Stimulated activated CD4-positive, alpha-beta T cell treated with anti-CD3 and anti-CD28 coated beads, Interleukin-15, amount 100 ng/mL, for 48 hours (primary cell): ENCODE measurements around the gene MMP14.

ENCODE experiments used
- DNase-seq, 2 donors: peaks; one replicate each; pipeline ENCODE4 v3.0.0-alpha.2; 2020; ENCODE audit warnings: low read depth in 2 of 2

Gene MMP14

GRCh38 chr14:22861651-22862050 is 25.3 kb downstream of the MMP14 start:
- DNase-seq, result no peak

DNA sequence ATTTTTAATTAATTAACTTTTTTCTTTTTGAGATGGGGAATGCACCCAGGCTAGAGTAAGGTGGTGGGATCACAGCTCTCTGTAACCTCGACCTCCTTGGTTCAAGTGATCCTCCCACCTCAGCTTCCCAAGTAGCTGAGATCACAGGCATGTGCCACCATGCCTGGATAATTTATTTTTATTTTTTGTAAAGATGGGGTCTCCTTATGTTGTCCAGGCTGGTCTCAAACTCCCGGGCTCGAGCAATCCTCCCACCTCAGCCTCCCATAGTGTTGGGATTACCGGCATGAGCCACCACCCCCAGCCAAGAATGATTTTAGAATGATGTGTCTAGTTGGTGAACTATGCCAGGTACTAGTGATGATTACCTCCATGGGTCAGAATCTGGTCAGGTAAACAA is 28.6 kb downstream of the MMP14 start:
- no peak for DNase-seq

GRCh38 chr14:22865424-22866405 is 29.3 kb downstream of the MMP14 start:
- DNase-seq, result no peak

GRCh38 chr14:22866874-22867273 is 30.5 kb downstream of the MMP14 start:
- DNase-seq, result no peak

- DNase-seq, result no peak
Observed at GRCh38 chr14:22870811-22871223, 34.4 kb downstream of the MMP14 start.

DNA sequence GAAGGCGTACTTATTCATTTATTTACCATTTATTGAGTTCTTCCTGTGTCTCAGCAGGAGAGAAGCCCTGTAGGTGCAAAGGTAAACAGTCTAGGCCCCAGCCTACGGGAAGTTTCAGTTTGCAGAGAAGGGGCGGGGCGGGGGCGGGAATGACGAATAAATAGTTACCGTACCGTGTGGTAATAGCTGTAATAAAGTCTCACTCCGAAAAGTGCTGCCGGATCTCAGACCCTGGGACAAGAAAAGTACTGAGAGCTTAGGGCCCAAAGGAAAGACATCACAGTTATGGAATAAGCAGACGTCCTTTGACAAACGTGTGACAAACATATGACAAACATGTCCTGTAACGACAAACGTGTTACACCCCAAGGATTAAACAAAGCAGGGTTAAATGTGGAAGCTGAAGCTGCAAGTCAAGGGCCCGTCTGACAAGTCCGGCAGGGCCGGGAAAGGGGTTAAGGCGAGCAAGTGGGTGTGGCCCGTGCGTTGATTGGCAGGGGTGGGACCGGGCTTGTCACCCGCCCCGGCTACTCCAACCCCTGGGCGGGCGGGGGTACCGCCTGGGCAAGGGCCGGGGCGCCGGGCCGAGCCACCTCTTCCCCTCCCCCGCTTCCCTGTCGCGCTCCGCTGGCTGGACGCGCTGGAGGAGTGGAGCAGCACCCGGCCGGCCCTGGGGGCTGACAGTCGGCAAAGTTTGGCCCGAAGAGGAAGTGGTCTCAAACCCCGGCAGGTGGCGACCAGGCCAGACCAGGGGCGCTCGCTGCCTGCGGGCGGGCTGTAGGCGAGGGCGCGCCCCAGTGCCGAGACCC is 35.0 kb downstream of the MMP14 start, which contains the start of gene LRP10:
TSS of gene LRP10 (plus strand) at position 517 of the 809 bp plus-strand sequence. CDS start 564 bp downstream, outside the sequence.
- peak; percentile 59 to 78 for DNase-seq

DNA sequence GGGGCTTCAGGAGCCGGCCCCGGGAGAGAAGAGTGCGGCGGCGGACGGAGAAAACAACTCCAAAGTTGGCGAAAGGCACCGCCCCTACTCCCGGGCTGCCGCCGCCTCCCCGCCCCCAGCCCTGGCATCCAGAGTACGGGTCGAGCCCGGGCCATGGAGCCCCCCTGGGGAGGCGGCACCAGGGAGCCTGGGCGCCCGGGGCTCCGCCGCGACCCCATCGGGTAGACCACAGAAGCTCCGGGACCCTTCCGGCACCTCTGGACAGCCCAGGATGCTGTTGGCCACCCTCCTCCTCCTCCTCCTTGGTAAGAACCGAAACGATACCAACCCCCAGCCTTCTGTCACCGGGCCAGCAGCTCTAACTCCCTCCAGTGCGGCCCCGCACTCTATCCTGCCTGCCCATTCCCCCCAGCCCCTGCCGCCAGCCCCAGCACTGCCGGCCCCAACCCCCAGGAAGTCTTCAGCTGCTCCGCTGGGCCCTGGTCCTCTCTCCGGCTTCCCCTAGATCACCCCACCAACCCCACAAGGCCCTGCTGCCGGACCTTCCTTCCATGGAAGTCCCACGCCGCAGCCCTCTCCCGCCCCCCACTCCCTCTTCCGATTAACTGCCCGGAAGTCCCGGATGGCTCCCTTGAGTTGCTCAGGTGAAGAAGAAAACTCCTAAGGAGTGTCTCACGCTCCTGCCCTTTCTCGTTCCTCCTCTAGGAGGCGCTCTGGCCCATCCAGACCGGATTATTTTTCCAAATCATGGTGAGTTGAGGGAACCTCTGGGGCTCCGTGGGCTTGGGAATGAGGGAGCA is 35.8 kb downstream of the MMP14 start:
- DNase-seq, result peak; percentile 40 to 69

GRCh38 chr14:22872833-22873520 is 36.6 kb downstream of the MMP14 start:
- no peak for DNase-seq

GRCh38 chr14:22875003-22875747 is 38.8 kb downstream of the MMP14 start:
- no peak for DNase-seq

DNA sequence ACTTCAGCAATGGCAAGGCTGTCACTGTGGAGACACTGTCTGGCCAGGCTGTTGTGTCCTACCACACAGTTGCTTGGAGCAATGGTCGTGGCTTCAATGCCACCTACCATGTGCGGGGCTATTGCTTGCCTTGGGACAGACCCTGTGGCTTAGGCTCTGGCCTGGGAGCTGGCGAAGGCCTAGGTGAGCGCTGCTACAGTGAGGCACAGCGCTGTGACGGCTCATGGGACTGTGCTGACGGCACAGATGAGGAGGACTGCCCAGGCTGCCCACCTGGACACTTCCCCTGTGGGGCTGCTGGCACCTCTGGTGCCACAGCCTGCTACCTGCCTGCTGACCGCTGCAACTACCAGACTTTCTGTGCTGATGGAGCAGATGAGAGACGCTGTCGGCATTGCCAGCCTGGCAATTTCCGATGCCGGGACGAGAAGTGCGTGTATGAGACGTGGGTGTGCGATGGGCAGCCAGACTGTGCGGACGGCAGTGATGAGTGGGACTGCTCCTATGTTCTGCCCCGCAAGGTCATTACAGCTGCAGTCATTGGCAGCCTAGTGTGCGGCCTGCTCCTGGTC is 39.4 kb downstream of the MMP14 start:
- no peak for DNase-seq

GRCh38 chr14:22877000-22877501 is 40.7 kb downstream of the MMP14 start:
- no peak for DNase-seq

DNA sequence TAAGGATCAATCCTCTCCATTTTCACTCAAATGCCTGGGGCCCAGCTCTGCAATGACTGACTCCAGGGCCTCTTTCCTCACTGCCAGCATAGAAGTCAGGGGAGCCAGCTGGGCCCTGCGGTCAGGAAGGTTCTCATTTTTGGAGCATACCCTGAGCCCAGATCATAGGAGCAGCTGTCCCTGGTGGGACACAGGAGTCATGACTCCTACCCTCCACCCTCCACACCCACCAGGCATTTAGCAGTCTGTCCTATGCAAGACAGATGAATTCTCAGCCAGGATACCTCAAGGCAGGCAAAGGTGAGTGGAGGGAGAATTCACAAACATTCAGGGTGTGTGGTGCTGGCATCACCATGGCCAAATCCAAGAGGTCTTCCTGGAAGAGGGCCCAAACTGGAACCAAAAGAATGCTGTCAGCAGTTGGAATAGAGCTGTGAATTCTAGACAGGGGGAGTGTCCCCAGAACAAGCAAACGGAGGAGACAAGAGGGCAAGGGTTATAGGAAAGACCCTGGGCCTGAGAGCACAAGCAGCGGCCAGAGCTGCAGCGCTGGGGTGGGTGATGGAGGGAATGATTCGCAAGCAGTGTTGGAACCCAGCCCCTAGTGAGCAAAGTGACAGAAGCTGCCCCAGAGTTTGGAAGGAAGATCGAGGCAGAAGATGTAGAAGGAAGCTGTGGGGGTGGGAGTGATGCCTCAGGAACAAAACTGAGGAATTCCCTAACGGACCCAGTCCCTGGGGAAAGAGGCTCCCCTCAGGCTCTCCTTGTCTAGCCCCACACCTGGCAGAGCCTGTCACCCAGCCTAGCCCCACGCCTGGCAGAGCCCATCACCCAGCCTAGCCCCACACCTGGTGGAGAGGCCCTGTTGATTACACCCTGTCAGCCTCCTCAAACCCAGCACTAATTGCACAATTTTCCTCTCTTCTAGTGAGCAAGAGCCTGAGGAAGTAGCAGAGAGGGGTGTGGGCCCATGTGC is 42.2 kb downstream of the MMP14 start:
- no peak for DNase-seq

DNA sequence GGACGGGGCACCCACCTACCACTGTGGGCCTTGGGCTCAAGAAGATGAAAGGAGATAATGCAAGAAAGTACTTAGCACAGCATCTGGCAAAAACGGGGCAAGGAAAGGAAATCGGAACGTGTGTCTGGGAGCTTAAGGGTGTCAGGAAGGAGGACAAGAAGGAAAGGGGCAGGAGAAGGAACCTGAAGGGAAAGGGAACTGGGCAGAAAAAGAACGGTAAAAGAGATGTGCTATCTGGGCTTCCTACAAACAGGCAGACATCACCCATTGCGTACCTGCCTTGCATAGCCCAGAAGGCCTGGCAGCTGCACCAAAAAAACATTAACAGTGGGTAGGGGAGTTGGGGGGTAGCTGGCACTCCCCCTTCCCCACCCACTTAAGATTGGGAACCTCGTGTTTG is 45.7 kb downstream of the MMP14 start:
- no peak for DNase-seq

DNA sequence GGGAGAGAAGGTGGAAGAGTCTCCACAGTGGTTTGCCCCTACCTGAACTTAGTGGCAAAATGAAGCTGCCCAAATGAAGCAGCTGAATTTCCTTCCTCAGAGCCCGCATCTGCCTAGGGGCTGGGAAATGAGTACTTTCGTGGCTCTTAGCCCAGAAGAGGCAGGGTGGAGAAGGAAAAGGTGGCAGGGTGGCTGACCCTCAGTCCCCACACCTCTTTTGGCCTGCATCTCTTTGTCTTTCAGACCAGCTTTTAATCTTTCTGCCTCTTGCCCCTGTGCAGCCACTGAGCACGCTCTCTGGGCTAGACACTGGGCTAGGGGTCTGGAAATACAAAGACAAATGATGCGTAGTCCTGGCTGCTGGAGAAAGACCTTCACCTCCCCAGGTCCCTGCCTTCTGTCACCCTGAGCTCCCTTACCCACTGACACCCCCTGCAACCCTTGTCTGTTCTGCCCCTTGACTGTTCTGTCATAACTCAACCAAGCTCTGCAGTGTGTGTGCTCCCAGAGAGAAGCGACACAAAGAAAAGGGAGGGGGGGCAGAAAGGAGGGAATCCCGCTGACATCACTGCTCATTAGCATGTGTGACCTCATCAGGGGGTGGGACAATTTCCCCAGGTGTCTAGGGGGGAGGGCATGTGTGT is 46.3 kb downstream of the MMP14 start:
- DNase-seq, result no peak

DNA sequence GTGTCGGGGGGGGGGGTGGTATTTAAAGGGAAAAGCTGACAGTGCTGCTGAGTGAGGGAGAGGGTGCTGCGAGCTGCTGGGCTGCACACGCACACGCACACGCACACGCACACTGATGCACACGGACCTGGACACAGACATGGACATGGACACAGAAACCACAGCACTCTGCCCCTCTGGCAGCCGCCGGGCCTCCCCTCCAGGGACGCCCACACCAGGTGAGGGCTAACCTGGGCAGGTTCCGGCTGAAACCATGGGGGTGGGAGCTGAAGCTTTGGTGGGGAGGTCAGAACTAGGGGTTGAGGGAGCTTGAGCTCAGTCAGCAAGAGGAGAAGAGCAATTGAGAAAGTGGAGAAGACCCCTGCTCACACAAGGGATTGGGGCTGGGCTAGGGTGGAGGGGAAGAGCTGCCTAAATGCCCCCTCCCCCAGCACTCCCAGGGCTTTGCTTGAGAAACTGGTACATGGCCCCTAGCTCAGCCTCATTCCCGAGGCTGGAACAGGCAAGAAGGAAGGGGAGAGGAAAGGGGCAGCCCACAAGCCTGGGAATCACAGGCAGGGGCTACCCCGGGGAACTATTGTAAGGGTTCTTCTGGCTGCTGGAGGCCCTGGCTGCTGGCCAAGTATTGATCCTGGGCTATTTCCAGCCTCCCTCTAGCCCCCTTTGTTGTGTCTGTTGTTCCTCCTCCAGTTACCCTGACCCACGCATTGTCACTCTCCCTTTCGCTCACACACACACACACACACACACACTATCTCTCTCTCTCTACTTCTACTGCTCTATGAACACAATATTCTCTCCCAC is 47.0 kb downstream of the MMP14 start, which contains the start of gene REM2:
TSS of gene REM2 (plus strand) at position 50 of the 804 bp plus-strand sequence. CDS start at position 116, 66 bp downstream.
- DNase-seq, result no peak

DNA sequence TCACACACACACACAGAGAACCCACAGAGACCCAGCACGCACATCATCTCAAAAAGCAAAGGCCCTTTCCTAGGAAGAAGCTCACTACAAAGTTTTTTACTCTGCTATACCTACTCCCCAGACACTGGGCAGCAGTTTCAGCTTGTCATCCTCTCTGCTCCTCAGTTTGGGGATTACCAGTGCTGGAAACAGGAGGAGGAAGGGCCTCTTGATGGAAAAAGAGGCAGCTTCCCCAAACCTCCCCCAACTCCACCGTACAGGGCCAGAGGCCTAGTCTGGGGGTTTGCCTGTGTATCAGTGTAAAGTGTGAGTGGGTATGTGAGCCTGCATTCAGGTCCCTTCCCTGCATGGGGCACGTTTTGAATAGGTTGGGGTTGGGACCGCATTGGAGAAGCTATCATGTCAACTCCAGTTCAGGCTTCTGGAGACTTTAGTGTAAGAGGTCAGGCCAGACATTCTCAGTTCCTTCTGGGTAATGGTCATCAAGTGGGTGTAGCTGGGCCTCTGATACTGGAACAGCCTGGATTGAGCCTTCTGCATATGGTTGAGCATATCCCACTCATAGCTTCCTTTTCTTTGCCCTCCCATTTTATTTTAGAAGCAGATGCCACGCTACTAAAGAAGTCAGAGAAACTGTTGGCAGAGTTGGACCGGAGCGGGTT is 47.8 kb downstream of the MMP14 start:
- no peak for DNase-seq
